GM12872 (cell line): ENCODE data around the gene CDH6.

Source experiments
- TF ChIP-seq, protein P1 (sequence below): IDR thresholded peaks from 3 replicates; pipeline ENCODE4 v1.5.1; 2011; ENCODE audit warnings: low read depth, mild to moderate bottlenecking, low read length, moderate library complexity; ENCODE audit not compliant: insufficient read depth

CDH6 gene

DNA sequence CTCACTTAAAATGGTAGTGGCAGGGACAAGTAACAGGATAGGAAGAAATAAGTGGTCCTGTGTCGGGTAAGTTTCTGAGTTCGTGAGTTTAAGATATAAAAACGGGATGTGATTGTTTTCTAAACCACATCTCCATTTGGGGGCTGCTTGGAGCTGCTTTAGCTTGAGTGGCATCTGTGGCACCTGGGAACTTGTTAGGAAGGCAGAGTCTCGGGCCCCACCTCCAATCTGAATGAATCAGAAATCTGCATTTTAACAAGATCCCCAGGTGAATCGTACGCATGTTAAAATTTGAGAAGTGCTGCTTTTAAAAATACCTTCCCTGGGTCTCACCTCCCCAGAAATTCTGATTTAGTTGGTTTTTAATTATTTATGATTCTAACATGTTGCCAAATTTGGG, 78.1 kb downstream of the CDH6 start:
- TF ChIP-seq, protein P1, sequence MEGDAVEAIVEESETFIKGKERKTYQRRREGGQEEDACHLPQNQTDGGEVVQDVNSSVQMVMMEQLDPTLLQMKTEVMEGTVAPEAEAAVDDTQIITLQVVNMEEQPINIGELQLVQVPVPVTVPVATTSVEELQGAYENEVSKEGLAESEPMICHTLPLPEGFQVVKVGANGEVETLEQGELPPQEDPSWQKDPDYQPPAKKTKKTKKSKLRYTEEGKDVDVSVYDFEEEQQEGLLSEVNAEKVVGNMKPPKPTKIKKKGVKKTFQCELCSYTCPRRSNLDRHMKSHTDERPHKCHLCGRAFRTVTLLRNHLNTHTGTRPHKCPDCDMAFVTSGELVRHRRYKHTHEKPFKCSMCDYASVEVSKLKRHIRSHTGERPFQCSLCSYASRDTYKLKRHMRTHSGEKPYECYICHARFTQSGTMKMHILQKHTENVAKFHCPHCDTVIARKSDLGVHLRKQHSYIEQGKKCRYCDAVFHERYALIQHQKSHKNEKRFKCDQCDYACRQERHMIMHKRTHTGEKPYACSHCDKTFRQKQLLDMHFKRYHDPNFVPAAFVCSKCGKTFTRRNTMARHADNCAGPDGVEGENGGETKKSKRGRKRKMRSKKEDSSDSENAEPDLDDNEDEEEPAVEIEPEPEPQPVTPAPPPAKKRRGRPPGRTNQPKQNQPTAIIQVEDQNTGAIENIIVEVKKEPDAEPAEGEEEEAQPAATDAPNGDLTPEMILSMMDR: no peak

DNA sequence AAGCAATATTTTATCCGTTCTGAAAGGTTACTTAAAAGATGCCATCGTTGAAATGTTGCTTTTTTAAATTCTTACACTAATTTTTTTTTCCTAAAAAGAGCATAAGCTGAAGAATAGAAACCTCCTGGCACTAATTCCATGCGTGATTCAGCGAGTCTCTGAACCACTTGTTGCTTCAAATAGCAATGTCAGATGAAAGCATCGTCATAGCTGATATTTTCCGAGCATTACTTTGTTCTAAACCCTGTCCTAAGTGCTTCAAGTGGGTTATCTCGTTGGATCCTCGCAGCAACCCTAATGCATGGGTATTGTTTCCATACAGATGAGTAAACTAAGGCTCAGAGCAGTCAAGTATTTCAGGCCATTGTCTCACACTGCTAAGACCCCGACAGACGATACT, 79.7 kb downstream of the CDH6 start:
- TF ChIP-seq, protein P1: no peak

DNA sequence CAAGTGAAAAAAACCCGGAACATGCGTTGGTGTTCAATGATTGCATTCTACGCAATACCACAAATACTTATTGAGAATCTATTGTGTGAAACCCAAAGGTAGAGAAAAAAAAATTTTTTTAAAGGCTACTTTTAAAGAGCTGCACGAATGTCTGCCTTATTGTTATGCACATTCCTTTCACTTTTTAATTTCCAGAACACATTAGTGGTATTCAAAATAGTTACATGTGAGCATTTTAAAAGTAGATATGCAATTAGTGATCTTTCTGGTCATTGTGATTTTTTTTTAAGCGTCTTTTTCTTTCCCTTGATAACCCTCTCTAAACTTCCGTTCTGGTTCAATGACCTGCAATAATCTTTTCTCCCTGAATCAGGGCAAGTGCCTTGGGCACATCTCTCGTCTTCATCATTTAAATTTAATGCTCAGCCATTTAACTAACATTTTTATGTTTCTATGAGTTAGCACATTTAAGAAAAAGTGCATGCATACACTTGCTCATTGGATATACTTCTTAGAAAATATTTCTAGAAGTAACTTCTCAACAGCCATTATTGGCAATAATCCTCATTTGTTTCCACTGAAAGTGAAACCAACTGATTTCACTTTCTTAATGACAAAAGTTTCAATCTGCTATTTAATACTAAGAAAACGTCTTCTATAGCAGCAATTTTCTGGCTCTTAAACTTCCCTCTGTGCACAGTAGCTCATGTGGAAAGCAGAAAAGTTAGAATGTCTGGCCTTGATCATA, 80.3 kb downstream of the CDH6 start:
- TF ChIP-seq, protein P1: no peak

DNA sequence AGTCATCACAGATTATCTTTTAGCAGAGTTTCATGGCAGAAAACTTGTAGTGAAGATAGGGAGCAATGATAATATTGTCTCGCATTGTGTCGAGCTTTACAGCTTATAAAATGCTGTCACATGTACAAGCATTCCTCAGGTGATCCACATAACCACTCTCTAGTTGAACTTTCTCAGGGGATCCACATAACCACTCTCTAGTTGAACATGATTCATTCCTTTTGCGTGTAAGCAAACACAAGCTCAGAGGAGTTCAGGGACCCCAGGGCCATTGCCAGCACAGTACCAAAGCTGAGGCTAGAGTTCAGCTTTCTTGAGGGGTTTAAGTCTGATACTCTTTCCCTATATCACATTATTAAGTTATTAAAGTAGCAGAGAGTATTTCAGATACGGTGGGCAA, 86.7 kb downstream of the CDH6 start:
- TF ChIP-seq, protein P1: no peak

DNA sequence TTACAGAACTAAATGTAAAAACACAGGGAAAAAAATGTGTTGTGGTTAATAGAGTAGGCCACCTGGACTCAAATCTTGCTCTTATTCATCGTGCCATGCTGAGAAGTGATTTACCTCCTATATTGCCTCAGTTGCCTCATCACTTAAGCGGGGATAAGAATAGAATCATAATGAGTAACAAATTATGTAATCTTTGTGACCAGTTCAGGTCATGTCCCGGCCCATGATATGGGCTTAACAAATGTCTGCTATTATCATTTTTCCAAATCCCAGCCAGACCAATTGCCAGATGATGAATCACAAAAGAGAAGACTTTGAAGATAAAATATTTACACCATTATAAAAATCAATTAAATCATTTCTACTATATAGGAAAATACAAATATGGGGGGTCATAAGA, 89.8 kb downstream of the CDH6 start:
- TF ChIP-seq, protein P1: no peak

DNA sequence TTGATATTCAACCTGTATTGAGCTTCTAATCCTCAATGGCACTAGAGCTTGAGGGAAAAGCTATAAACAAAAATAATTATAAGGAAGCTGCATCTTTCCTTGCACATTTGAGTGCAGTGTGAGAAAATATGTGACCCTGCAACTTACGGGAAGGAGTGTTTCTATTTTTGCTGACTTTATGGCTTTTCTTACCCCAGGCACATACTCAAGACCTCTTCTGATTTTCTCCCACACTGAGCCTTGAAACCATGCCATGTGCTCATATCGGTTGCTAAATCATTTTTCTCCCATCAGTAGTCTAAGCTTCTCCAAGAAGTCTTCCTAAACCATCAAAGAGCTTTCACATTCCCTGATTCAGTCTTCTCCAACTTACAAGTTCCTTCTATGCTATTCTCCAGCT, 91.5 kb downstream of the CDH6 start:
- TF ChIP-seq, protein P1: no peak

DNA sequence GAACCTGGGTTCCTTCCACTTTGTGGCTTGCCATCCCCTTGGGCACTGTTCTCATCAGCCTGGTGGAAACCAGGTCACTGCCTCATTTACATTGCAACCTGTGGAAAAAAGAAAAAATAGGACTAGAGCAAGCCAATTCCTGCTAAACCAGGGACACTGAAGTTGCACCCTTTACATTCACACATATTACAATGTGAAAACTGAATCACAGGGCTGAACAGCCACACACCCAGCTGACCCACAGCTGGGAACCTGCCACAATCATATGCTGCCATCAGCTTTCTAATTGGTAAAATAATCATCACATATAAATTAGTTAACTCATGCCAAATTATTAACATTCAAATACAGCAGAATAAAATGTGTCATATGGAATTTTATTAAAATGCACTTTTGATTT, 94.5 kb downstream of the CDH6 start:
- TF ChIP-seq, protein P1: no peak
